ENCODE measurements around the gene DAP.
"Not testable (repeated sequence)": the region's sequence is repeated elsewhere in the genome, so short reads cannot be mapped to it uniquely, and the experiment has no call there.

The DAP gene

DNA sequence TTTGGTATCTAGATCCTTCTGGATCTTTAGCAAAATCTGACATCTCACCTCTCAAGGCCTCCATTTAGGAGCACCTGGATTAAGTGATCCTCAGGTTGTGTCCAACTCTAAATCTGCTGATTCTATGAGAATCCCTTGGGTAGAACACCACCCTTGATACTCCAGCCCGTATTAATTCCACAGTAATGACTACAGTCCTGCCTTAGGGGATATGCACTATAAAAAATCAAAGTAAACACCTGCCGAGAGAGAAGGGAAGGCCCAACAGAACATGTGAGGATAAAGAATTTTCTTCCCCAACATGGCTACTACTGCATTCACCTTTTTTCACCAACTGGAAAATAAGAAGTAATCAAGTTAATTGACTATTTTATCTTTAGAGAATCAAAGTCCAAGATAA lies 27.6 kb downstream of the DAP start:
- DNase-seq, result no peak

- DNase-seq, result no peak
Measured at GRCh38 chr5:10731913-10732312, 29.1 kb downstream of the DAP start.

DNA sequence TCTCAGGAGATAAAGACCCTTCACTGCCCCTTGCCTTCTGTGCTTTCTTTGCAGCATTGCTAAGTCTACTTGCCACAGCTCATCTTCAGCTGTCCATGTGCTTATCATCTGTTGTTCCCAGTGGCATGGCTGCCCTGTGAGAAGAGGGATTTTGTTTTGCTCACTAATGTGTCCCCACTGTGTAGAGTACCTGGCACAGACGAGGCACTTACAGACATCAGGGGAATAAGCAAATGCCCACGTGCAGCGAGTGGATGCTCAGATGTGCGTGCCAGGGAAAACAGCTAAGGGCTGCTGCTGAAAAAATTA lies 31.0 kb downstream of the DAP start:
- no peak for DNase-seq

- no peak for DNase-seq
Measured at GRCh38 chr5:10729320-10730042, 31.6 kb downstream of the DAP start.

- no peak for DNase-seq
Measured at GRCh38 chr5:10728679-10729078, 32.4 kb downstream of the DAP start.

GRCh38 chr5:10727861-10728260 lies 33.2 kb downstream of the DAP start:
- DNase-seq, result no peak

DNA sequence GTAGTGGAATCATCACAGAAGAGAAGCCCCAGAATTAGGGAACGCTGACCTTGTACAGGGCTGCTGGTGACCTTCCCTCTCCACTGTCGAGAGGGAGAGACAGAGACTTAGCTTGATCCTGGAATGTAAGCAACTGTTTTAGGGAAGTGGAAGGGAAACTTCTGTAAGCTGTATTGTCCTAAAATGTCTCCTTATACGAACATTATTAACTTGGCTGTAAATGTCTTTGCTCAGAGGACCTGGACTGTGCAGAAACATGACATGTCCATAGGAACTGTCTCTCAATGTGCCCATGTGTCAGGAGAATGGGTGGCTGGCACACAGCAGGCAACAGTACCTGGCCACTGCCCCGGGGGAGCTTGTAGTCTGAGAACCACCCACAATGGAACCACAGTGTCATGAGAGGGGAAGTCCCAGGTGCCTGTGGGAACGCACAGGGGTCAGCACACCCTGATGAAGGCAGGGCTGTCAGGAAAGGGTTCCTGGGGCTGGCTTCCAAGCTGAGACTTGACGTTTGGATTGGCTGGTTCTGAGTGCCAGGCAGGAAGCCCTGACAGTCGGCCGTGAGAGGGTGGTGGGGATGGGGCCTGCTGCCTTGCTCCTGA lies 34.0 kb downstream of the DAP start:
- DNase-seq, result no peak

GRCh38 chr5:10726179-10726912 lies 34.7 kb downstream of the DAP start:
- DNase-seq, result no peak

DNA sequence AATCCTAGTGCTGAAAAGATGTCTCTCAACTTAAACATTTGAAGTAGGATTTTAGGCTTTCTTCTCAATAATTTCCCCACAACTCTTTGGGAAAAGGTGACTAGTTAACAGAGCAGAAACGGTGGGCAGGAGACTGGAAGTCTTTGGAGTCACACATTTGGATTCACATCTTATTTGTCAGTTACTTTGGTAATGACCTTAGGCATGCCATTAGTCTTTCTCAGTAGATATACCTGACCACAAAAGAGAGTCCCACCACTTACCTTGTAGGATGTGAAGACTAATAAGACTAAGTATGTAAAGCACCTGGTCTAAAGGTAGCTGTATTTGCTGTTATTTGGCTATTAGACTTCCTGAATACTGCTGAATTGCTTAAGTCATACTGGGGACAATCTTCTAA lies 35.4 kb downstream of the DAP start:
- DNase-seq, result no peak

DNA sequence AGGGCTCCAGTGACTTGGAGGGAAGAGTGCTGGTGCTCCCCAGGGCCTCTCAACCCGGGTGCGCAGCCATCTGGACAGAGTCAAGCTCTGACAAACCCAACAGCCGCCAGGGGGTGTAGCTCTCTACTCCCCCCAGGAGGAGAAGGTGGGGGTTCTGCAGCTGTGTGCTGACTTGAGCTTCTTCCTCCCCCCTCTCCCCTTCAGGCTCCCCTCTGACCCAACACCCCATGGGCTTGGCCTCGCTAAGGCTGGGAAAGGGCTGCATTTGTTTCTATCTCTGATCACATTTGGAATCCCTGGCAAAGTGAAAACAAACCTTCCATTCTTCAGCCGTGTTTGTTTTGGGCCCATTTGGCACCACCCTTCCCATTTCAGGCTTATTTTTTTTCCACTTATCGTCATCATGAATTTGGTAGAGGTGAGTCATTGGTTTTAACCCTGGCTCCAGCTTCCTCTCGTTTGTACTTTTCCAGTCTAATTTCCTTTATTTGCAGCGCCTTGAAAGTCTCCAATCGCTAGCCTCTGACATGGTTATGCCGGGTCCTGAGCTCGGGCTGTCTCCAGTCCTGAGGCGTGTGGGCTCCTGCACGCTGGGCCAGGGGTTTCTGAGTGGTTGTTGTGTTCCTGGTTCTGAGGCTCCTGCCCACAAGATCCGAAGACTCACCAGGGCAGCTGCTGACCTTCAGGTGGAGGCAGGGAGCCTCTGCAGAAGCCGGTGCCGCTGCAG lies 36.1 kb downstream of the DAP start:
- no peak for DNase-seq

GRCh38 chr5:10723514-10723913 lies 37.5 kb downstream of the DAP start:
- no peak for DNase-seq

DNA sequence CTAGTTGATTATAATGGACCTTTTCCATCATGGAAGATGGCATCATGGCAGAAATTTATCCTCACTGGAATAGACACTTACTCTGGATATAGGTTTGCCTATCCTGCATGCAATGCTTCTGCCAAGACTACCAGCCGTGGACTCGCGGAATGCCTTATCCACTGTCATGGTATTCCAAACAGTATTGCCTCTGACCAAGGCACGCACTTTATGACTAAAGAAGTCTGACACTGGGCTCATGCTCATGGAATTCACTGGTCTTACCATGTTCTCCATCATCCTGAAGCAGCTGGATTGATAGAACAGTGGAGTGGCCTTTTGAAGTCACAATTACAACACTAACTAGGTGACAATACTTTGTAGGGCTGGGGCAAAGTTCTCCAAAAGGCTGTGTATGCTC lies 40.3 kb downstream of the DAP start:
- not testable (repeated sequence) for DNase-seq

DNA sequence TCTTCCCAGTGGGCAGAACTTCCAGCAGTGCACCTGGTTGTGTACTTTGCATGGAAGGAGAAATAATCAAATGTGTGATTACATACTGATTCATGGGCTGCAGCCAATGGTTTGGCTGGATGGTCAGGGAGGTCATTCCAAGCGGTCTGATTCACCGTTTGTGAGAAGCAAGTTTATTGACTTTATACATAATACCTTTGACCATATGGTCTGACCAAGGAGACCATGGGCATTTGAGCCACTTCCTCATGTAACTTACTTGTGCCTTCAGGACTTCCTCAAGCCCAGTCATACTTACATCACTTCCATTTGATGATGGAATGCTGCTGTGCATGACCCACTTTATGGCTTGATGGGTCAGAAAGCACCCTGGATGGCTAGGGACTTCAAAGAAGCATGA lies 41.1 kb downstream of the DAP start:
- no peak for DNase-seq

GRCh38 chr5:10718617-10719016 lies 42.4 kb downstream of the DAP start:
- DNase-seq, result not testable (repeated sequence)

GRCh38 chr5:10716825-10717224 lies 44.2 kb downstream of the DAP start:
- DNase-seq, result not testable (repeated sequence)

DNA sequence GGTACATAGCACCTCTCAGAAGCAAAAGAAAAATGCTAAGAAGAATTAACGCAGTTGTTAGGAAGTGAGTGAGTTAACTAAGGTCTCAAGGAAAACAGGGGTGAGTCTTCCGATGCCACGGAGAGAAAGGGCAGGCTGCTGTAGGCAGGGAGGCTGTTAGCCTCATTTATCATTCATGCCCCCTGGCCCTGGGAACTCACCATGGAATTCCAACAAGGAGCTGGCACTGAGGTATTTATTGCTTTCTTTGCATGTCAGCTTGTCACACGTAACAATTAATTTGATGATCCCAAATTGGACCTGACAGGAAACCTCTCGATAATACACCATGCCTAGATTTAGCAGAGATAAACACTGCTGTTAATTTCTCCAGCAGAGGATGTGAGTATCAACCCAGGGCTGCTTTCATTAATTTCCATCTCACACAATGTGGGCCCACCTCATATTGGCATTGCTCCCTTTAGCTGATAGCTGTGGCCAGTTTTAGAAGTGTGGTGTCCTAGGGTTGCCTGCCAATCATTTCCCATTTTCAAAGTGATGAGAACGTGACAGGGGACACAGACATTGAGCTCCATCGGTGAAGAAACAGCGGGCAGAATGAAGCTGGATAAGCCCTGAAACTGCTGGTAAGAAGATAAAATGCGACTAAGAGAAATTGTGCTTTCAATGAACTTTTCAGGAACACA lies 45.3 kb downstream of the DAP start:
- DNase-seq, result no peak

- no peak for DNase-seq
Measured at GRCh38 chr5:10712574-10713366, 48.3 kb downstream of the DAP start.

DNA sequence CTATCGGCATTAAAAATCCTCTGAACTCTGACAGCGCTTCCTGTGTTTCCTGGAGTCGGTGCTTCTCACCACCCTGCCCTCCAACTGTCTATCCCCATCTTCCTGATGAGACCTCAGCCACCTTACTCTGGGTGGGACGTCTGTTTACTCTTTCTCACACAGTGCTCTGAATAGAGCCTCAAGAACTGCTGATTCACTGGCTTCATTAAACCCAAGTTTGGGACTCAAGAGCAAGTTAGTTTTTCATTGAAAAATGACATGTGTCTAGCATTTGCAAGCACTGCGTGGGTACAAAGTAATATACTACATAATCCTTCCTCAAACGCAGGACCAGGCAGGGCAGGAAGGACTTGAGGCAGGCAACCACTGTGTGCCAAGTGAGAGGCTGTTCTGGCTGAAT lies 49.5 kb downstream of the DAP start:
- no peak for DNase-seq

DNA sequence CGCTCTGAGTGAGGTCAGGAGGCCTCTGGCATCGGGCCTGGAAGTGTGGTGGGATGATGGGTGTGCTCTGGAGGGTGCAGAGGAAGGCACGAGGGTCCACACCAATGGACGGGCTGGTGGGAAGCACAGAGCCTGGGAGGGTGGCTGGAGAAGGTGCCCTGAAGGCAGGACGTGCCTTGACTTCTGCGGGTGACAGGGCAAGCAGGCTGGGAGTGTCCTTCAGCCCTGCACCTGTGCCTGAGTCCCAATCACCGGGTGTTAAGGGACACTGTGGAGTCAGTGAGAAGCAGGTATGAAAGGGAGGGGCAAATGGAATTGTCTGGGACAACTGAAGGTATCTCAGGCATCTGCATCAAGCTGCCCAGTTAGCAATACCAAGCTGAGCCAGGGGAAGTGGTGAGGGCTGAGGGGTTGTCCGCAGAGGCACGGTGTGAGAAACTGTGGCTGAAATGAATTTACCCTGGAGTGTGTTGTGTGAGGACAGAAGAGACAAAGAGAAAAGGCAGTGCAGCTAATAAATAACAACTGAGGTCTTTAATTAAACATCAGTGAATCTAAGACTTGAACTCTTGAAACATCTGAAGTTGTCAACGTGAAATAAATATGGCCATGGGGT lies 50.4 kb downstream of the DAP start:
- DNase-seq, result no peak

DNA sequence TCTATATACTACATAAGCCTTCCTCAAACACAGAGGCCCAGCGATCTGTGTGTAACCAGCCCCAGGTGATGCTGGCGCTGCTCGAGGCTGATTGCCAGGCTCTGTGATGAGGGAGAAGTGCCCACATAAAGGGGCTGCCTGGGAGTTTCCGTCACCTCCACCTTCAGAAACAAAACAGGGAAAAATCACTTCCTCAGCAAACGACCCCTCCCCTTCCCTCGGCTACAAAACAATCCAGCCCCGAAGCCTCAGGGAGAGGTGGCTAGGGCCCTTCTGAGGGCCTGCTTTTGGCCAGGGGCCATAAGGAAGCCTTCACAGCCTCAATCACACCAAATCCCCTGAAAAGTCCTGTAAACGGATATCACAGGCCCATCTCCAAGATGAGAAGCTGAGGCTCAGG lies 51.1 kb downstream of the DAP start:
- no peak for DNase-seq

DNA sequence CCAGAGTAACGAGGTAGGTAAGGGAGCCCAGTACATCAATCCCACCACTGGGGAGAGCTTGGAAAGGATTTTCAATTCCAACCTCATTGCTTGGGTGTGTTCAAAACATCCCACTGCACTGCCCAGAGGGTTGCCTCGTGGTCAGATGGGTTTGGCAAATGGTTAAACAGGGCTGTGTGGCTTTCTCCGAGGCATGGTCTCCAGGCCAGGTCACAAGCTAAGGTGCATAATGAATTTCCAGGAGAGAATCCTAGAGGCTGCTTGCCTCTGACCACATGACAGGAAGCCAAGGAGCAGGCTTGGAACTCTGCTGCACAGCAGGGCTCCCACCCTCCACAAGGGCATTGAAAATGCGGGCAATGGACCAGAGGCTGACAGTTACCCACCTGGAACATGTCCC lies 51.6 kb downstream of the DAP start:
- no peak for DNase-seq

Data from activated CD4-positive, alpha-beta T cell treated with anti-CD3 and anti-CD28 coated beads, Interleukin-2, amount 50 U/mL, for 1 hour (primary cell).